HG02970 (cell line): ENCODE results near the gene PTPRJ.
A peak's percentile ranks its signal among the peaks of the same experiment; 100 is the strongest.
"Not testable (repeated sequence)": the region's sequence is repeated elsewhere in the genome, so short reads cannot be mapped to it uniquely, and the experiment has no call there.

Source experiments
- ATAC-seq: cut with Tn5 transposase; IDR thresholded peaks from one replicate; pipeline ENCODE4 v1.9.1; 2021; ENCODE audit warnings: mild to moderate bottlenecking, moderate library complexity, moderate number of reproducible peaks; ENCODE audit not compliant: unreplicated experiment, low FRiP score

The PTPRJ gene

DNA sequence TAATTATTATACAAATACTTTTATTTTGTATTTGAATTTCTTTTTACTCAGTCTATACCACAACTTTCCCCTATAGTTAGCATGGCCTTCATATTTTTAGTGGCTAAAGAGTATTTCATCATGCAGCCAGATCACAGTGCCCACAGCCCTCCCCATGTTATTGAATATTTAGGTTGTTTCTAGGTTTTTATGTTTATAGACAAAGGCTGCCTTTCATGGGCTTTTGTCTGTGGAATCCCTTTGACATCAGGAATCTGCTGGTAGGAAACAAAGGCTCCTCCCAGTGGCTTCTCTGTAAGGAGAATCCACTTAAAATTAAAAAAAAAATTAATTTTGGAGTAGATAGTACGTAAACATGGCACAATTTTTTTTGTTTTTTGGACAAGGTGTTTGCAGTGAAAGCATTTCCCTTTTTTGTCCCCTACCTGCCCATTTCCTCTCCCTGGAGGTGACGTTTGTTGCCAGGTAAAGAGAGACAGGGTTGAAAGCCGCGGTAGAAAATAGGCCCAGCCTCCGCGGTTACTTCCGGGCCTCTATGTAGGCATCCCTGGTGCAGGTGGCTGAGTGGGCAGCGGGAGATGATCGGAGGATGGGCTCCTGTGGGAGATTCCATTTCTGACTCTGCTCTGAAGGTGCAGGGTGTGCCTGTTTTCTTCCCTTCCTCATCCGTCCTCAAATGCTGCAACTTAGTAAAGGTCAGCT is 154.0 kb downstream of the PTPRJ start:
- ATAC-seq = no peak

DNA sequence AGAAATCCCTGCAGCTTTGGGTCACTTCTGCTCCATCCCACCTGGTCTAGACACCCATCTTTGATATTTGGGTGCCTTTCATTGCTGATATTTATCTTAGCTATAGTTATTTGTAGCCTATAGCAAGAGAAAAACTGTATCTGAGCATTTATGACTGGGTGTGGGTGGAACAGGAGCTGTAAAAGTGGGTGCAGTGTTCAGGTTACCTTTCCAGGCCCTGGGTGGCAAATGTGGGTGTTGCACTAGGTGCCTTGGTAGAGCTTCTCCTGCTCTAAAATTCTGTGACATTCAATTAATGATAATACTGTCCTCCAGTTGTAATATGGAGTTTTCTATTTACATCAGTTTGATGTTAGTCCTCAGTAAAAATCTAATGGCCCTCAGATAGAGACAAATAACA is 157.9 kb downstream of the PTPRJ start:
- no peak for ATAC-seq

DNA sequence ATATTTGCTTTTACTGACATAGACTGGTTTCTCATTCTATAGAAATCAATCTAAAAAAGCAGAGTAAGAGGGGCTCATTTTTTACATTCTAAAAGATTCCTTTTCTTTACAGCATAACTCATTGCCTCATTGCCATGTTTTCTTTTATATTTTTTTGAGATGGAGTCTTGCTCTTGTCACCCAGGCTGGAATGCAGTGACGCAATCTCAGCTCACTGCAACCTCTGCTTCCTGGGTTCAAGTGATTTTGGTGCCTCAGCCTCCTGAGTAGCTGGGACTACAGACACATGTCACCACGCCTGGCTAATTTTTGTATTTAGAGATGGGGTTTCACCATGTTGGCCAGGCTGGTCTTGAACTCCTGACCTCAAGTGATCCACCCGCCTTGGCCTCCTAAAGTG is 159.5 kb downstream of the PTPRJ start:
- not testable (repeated sequence) for ATAC-seq

DNA sequence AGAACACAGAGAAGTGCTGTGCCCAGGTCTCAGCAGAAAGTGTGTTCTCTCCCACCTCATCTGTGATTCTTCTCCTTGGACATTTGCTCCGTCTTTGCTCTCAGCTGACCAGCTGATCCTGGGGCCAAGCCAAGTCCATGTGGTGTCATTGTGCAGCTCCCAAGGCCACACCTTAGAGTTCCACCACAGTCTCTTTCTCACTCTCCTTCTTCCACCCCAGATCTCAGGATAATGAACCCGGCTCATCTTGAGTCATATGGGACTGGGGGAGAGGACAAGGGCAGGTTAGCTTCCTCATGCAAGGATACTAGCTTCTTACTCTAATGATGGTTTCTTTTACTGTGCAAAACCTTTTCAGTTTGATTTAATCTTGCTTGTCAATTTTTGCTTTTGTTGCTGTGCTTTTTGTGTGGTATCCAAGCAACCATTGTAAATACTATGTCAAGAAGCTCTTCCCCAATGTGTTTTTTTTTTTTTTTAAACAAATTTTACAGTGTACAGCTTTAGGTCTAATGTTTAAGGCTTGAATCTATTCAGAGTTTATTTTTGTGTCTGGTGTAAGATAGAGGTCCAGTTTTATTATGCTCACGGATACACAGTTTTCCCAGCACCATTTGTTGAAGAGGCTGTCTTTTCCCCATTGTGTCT is 161.2 kb downstream of the PTPRJ start:
- ATAC-seq = no peak

DNA sequence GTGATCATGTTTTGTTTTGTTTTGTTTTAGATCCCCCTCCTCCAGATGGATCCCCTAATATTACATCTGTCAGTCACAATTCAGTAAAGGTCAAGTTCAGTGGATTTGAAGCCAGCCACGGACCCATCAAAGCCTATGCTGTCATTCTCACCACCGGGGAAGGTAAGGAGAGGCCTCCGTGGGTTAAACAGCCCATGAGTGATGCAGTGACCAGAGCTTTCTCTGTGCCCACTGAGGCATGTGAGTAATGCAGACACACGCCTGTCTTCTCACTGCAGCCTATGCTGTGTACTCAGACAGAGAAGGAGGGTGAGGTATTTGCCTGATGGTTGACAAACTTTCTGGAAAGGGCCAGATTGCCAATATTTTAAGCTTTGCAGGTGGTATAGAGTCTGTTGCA is 162.5 kb downstream of the PTPRJ start:
- ATAC-seq = no peak

DNA sequence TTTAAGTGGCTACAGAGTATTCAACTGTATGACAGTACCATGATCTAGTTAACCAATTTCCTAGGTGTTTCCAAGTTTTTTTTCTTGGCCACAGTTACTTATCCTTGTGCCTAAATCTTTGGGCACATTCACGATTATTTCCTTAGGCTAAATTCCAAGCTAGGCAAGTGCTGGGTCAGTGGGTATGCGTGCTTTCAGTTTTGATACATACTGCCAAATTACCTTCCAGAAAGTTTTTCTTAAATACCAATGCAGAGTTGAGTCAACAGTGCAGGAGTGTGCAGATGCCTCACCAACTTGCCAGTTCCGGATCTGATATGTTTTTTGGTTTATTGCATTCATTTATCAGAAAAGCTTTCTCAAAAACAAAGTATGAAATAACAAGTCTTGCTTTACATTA is 168.4 kb downstream of the PTPRJ start:
- ATAC-seq = no peak

DNA sequence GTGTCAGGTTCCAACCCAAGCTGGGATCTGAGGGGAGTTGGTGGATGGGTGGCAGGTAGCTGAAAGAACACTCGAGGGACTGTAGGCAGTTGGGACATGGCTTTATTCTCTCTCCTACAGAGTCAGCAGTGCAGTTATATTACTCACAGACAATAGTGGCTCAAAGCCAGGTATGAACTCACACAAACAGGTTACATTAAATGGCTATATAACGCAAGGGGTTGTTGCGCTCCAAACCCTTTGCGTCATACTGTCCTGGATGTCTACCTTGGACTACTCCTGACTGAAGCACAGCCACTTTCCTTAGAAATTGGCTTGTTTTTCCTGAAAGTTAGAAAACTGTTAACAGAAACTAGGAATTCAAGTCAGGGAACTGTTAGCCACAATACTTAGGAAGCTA is 169.9 kb downstream of the PTPRJ start:
- ATAC-seq = no peak

DNA sequence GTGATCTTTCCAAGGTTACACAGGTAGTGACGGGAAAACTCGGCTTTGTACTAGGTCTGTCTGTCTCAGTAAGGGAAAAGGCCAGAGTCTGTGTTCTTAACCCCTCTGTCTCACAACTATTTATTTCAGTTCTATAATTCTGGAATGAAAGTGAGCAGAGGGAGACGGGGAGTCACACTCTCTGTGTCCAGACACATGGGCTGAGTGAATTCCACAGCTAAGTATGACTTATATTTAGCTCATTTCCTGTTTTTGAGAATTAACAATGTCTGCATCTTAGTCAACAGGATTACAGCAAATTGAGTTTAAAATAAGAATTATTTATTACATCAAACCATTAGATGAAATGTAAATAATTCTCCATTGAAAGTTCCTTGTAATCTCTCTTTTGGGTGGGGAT is 173.8 kb downstream of the PTPRJ start:
- no peak for ATAC-seq

DNA sequence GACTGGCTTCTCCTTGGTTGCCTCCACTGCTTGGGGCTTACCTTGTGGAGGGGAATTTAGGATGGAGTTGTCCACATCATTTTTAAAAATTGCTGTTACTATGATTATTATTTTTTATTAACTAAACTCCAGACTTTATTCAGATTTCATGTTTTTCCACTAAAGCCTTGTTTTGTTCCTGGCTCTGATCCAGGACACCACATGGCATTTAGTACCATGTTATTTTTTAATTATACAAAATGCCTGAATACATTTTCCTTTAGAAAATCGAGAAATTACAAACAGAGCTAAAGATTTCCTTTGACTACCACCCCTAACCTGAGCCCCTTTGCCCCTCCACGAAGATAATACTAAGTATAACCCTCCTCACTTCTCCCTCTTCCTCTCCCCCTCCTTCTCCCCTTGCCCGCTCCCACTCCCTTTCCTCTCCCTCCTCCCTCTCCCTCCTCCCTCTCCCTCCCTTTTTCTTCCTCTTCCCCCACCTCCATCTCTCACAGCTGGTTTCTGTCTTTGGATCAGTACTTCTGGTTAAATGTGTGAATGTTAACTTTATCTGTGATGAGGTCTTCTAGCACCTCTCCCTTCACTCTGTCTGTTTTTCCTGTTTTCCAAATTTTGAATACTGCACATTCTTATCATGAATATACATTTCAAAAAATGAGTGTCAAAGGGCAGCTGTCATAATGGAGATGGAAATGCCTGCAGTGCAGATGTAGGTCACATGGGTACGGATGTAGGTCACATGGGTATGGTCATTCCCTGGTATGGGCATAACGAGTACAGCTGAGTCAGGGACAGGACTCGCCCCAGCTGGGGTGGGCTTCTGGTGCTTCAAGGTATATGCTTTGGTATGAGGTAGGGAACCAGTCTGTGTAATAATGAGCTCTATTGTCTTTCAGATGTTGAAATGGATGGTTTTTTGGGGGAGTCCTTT is 181.9 kb downstream of the PTPRJ start:
- ATAC-seq = no peak

DNA sequence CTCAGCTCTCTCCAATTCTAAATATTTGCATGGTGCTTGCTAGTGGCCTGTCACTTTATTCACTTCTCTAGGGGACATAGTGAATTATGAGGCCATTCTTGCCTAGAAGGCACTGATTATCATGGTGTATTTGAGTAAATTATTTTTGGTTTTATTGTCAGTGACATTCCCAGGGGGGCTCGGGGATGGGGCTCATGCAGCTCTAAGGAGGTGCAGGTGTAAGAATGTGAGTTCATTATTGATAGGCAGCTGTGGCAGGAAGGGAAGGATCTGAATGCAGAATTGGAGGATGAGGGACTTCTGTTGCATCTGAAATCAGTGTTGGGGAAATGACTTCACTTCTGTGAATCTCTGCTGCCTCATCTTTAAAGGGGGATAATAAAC is 182.5 kb downstream of the PTPRJ start:
- ATAC-seq = no peak

DNA sequence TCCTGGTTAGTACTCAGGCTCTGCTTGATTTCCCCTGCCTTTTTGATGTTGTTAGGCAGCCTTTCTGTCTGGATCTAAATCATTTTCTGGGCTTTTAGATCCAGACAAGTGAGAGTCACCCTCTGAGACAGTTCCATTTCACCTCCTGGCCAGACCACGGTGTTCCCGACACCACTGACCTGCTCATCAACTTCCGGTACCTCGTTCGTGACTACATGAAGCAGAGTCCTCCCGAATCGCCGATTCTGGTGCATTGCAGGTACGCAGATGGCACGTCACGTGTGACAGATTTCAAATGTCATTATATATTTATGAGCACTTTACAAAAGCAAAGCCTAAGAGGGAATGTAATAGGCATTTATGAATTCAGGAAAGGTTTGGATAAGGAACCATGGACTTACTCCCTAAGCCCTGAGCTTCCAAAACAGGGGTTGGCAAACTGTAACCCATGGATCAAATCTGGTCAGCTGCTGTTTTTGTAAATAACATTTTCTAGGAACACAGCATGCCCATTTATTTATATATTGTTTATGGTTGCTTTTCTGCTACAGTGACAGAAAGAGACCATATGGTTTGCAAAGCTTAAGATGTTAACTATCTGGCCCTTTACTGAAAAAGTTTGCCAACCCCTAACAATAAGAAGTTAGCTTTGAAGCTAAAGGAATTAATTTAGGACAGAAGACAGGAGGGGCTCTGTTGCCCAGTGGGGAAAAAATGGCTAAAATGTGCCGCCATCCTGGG is 183.2 kb downstream of the PTPRJ start:
- no peak for ATAC-seq

DNA sequence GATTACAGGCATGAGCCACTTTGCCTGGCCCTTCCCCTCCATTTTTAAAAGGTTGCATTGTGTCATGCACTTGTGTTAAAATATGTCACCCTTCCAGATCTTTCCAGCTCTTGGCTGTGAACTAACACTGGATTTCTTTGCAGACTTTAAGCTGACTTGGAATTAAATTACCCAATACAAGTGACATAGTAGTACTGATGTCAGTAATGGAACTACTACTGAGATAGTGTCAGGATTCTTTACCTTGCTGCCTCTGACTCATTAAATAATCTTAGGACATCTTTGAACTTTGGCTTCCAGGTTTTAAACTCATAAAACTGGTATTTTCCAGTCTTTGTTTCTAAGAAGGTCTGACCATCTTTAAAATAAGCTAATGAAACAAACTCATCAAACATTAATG is 184.5 kb downstream of the PTPRJ start:
- no peak for ATAC-seq

DNA sequence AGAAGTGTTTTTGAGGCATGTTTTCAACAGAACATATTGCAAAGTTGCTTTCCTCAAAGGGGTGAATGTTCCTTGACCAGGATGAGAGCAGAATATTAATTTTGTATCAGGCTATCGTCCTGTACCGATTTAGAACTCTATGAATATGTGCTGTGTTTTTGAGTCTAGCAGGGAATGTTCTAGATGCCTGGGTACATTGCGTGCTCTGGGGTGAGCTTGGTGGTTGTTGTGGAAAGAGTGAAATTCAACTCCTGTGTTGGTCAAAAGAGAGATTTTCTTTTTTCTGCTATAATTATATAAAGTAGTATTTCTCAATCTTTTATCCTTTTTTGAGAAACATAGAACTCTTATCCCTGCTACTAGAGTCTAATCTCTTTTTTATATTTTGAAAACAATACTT is 185.1 kb downstream of the PTPRJ start:
- no peak for ATAC-seq

DNA sequence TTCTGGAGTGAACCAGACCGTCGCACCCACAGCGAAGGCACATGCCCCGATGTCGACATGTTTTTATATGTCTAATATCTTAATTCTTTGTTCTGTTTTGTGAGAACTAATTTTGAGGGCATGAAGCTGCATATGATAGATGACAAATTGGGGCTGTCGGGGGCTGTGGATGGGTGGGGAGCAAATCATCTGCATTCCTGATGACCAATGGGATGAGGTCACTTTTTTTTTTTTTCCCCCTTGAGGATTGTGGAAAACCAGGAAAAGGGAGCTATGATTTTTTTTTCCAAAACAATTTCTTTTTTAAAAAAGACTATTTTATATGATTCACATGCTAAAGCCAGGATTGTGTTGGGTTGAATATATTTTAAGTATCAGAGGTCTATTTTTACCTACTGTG is 187.0 kb downstream of the PTPRJ start:
- ATAC-seq = no peak

DNA sequence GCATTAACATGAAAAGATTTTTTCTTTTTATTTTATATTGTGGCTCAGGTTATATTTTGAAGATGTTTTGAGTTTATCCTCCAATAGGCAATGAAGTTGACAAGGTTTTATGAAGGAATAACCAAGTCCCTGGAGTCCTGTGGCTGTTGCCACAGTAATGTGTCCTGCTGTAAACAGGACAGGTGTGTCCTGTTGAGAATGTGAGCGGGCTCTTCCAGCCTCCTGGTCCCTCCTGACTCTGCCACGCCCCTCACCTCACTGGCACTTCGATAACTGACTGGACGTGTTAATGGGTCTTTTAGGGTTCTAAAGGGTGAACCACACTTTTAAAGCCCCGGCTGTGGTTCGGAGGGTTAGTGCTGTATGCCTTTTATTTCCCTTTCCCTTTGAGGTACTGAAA is 188.5 kb downstream of the PTPRJ start:
- no peak for ATAC-seq

DNA sequence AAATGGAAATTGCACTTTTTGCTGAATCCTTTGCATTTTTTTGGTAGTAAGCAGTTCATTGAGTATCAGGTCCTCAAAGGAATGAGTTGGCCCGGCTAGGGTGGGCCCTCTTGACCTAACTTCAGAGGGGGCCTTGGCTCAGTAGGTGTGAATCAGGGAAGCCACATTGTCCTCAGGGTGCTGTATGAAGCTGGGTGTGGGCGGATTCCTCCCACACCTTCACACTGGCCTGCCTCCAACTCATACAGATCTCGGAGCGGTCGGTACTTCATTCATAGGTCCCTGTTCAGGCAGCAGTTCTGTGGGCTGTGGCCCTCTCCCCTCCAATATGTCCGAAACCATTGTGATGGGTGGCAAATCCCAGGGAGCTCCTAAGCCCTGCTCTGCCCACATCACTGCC is 188.9 kb downstream of the PTPRJ start:
- ATAC-seq = no peak

DNA sequence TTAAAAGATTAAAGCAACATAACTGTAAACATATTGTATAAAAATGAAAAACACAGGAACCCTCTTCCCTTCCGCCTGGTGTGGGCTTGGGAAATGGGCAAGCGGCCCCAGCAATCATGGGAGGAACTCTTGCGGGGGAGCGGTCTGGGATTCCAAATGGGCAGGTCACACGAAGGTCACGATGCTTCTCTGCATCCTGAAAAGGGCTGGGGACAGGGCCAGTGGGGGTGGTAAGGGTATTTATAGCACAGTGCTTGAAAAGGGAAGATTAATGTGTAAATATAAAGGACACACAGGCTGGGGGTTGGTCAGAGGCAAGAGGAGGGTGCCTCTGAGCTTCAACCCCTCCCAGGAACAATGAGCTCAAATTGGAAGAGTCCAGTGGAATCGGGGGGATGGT is 189.4 kb downstream of the PTPRJ start:
- ATAC-seq = no peak

DNA sequence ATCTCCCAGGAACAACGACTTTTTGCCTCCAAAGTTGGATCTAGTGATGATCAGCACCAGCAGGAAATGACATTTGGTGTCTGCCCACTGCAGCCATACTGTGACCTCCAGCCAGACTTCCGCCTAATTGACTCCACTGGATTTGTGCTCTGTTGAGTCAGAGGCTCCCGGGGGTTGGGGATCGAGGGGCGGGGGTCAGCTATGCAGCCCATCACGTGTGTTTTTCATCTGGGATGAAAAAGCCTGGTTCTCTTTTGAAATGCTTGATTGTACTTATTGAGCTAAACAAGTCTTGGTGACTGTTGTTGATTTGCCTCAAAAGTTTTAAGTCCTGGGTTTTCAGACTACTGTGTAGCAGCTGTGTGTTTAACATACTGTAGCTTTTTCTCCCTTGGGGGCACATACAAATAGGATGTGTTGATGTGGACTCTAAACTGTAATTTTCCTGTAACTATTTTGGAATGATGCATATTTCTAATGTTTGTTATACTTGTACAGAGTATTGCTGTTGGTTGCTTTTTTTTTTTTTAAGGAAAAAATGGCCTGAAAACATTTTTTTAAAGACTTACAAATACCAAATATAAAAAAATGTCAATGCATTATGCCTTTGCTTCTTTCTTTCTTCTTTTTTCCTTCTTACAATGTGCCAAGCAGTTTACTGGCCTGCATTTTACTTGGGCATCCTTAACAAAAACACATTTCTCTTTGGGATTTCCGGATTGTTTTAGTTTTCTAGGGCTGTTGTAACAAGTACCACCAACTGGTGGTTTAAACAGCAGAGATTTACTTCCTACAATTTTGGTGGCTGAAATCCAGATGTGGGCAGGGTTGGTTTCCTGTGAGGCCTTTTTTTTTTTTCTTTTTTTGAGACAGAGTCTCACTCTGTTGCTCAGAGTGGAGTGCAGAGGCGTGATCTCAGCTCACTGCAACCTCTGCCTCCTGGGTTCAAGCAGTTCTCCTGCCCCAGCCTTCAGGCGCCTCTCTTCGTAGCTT is 190.2 kb downstream of the PTPRJ start:
- no peak for ATAC-seq

DNA sequence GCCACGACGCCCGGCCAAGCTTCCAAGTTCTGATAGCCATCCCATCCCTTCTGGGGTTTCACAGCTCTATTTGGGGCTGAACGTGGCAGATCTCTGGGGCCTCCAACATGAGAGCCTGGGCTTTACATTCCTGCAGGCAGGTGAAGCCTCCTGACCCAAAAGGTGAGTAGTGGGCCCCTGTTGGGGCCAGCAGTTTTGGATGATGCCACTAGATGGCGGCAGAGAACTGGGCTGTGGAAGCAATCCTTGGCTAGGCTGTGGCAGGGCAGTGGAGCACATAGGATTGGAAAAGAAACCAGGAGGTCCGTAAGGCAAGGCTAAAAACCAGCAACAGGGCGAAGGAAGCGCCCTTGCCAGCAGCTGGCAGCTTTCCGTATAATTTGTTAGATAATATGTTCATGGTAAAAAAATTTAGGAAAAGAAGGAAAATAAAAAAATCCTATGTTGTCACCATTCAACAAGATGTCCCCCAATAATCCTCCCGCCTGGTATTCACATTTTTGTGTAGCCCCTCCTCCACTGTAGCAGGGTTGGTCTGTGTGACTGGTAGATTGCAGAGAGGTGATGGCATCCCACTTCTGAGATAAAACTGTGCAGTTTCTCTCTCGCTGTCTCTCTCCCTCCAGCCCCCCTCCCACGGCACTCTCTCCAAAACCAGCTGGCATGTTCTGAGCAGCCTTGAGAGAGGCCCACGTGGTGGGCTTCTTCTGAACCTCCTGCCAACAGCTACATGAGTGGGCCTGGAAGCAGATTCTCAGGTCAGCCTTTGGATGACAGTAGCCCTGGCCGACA is 192.7 kb downstream of the PTPRJ start:
- ATAC-seq = peak; percentile 62
